HTR-8/SVneo (cell line): ENCODE data around the gene NPAS1.
A peak's percentile ranks its signal among the peaks of the same experiment; 100 is the strongest.

ENCODE experiments used
- DNase-seq: peaks from one replicate; pipeline ENCODE4 v3.0.0; 2011; ENCODE audit warnings: low spot score, mixed read lengths; ENCODE audit not compliant: insufficient read length
- FAIRE-seq: peaks from 2 replicates; lab custom pipeline; 2011; peaks lifted over from hg19 to GRCh38; lab: Jason Lieb, UNC

NPAS1 gene

DNA sequence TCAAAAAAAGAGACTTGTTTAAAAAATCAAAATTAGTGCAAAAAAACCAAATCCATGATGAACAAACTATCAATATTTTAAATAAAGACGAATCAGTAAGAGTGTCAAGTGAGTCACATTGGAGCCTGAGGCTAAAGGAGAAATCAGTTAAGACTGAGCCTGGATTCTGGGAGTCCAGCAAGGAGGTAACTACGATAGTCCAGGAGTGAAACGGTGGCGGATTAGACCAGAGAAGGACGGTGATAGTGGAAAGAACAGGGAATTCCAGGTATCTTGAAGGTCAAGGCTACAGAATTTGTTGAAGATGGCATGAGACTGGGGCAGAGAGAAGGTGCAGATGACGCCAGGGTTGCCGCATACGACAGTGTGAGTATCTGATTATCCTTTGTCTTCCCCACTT is 7.0 kb upstream of the NPAS1 start:
- DNase-seq (no peak), FAIRE-seq (no peak)

DNA sequence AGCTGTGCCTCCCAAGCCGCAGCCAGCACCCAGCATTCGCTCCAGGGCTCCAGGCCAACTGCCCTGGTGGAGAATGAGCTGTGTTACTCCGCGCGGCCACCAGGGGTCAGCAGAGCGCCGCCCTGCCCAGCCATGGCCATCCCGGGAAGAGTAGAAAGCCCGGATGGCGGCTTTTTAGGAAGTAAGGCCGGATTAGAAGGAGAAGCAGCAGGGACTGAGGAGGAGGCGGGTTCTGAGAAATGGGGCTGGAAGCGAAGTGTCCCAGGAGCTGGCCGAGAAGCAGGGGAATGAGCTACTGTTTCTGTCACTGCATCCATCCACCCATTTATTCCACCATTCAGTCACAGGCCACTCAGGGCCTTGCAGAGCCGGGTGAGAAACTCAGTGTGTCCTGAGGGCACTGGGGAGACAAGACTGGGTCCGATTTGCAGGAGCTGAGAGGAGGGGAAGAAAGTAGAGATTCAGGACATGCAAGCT is 6.6 kb upstream of the NPAS1 start:
- DNase-seq: peak; percentile 87
- FAIRE-seq: peak; percentile 26

DNA sequence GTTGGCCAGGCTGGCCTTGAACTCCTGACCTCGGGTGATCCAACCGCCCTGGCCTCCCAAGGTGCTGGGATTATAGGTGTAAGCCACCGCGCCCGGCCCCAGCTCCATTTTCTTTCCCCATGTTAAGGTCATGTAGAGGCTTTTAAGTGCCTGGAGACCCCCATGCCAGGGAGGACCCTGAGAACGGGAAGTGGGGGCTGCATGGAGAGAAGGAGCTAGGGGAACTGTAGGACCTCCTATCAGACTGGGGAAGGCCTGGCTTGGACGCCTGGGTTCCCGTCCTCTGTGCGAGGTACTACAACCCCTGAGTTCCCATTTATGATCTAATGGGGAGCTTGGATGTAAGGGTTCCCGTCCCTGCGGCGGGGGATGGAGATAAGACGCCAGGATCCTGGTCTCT is 714 bp upstream of the NPAS1 start:
- DNase-seq (no peak), FAIRE-seq (no peak)

DNA sequence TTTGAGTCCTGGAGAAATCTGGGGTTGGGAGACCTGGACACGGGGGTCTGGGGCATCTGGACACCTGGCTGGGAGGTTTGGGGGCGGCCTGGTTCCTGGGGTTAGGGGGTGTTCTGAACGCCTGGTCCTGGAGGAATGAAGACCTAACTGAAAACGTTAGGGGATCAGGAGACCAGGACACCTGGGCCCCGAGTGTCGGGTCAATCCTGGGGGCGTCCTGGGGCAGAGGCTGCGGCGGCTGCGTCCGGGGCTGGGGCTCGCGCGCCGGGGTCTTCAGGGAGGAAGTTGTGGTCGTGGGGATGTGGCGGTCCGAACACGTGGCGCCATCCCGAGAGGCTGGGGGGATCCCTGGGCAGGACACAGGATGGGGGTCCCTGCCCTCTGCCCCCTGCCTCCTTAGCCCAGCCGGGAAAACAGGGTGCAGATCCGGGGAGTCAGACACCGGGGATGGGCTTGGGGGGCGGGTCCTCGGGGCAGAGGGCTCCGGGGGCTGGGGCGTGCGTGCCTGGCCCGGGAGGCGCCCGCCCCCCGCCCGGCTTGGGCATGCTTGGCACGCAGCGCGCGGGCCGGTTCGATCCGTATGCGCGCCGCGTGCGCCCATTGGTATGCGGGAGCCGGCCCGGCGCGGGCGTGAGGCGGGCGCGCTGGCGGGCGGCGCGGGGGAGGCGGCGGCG is 632 bp downstream of the NPAS1 start:
- FAIRE-seq: no peak

DNA sequence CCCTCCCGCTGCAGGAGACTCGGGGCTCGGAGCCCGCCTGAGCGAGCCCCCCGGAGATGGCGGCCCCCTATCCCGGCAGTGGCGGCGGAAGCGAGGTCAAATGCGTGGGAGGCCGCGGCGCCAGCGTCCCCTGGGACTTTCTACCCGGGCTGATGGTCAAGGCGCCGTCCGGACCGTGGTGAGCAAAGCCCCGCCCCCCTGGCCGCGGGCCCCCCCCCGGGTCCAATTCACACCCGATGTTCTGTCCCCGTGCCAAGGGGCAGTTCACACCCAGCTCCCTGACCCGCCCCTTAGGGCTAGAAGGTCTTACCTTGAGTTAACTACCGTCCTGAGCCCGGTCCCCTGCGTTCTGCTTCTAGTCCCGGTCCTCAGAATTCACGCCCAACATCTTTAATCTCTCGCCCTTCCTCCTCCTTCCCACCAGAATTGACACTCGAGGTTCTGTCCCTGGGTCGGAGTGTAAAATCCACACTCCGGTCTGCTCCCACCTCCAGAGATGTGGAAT is 1.4 kb downstream of the NPAS1 start:
- FAIRE-seq (peak; percentile 51), DNase-seq (no peak)

More for the DNA sequence above, 632 bp downstream of the NPAS1 start:
- no peak for DNase-seq

DNA sequence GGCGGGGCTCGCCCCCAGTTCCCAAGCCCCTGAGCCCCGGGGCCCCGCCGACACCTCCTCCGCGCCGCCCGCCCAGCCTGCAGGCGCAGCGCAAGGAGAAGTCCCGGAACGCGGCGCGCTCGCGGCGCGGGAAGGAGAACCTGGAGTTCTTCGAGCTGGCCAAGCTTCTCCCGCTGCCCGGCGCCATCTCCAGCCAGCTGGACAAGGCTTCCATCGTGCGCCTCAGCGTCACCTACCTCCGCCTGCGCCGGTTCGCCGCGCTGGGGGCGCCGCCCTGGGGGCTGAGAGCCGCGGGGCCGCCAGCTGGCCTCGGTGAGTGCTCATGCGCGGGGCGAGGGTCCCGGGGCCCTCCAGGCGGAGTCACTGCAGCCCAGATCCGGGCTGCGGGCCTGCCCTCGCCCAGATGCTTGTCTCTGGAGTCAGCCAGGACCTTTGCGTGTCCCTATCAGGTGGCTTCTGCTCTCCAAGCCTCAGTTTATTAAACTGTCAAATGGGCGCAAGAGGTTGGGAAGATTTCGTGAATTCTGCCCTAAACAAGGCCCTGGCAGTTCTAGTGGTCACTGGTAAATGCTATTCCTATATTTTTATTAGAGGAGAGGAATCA is 2.0 kb downstream of the NPAS1 start:
- FAIRE-seq (peak; percentile 23), DNase-seq (no peak)

DNA sequence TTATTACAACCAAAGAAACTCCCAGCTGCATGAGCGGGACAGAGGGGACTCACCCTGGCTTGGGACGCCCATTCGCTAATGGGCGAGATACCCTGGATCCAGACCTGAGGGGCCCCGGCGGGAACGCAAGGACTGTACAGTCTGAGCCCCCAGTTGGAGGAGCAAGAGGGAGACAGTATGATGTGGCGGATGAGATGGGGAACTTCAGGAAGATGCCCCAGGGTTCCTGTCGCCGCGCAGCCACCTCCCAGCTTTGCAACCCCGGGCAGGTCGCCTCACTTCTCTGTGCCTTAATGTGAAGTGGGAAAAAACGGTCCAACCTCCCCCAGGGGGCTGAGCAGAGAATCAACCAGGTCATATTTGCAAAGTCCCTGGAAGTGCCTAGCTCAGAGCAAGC is 2.5 kb downstream of the NPAS1 start:
- no peak for DNase-seq
- FAIRE-seq: no peak

DNA sequence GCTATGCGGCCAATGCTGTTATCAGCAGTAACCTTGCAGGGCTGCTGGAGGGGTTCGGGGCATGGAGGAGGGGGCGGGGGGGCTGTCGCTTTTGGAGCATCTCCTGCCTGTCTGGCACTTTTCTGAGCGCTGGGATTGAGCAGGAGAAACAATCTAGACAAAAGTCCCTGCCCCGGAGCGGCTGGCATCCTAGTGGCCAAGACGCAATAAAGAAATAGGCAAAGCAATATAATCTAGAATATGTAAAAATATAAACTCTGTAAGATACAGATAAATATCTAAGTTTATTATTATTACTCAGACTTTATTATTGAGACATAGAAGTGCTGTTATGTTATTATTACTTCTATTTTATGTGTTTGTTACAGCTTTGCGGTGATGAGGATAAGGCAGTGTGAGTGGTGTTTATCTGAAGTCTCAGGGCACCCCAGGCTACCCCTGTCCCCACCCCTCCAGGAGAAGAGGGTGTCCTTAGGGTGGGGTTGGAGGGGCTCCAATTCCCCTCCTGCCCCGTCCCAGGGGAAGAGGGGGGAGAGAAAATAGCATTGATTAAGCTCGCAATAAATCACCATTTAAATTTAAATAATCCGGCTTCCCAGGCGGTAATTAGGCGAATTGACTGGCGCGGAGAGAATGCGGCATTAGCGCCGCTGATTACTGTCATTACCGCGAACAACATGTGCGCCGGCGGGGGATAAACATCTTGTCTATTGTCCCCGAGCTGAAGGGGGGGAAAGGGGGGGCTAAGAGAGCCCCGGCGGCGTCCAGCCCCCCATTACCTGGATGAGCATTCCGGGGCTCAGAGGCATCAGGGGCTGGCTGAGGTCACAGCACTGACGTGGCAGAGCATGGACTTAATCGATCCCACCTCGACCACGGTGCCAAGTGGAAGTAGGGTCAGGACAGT is 3.2 kb downstream of the NPAS1 start:
- DNase-seq (no peak), FAIRE-seq (no peak)

DNA sequence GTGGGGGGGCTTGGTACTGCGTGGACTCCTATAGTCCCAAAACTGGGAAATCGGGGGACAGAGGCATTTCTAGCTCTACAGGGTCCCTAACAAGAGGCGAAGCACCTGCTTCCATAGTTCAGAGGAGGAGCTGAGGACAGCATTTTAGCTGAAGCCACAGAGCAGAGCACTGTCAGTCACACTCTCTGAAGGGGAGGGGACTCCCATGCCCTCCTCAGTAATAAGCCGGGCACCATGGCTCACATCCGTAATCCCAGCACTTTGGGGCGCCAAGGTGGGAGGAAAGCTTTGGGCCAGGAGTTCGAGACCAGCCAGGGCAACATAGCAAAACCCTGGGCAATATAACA is 3.8 kb downstream of the NPAS1 start:
- no peak for FAIRE-seq

DNA sequence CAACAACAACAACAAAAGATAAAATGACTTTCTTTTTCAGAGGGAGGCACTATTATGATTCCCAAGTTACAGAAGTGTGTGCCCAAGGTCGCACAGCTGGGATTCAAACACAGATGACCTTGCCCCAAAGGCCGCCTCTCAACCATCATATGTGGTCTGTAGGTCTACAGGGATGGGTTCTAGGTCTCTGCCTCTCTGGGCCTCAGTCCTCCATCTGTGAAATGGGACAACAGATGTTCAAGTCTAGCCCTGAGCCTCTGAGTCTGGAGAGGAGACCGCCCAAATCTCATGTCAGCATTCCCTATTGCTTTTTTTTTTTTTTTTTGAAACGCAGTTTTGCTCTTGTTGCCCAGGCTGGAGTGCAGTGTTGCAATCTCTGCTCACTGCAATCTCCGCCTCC is 4.9 kb downstream of the NPAS1 start:
- FAIRE-seq: no peak
- no peak for DNase-seq

More for the DNA sequence above, 3.8 kb downstream of the NPAS1 start:
- no peak for DNase-seq

DNA sequence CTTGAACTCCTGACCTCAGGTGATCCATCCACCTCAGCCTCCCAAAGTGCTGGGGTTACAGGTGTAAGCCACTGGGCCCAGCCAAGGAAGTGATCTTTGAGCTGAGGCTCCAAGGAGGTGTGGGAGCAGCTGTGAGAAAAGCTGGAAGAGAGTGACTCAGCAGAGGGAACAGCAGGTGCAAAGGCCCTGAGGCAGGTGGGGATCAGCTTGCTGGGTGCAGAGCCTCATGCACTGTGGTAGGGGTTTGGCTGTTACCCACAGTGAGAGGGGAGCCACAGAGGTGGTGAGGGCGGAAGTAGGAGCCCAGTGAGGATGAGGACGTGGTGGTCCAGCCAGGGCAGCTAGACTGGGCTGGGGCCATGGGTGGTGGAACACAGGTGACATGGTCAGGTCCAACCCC is 6.5 kb downstream of the NPAS1 start:
- FAIRE-seq (no peak), DNase-seq (no peak)

DNA sequence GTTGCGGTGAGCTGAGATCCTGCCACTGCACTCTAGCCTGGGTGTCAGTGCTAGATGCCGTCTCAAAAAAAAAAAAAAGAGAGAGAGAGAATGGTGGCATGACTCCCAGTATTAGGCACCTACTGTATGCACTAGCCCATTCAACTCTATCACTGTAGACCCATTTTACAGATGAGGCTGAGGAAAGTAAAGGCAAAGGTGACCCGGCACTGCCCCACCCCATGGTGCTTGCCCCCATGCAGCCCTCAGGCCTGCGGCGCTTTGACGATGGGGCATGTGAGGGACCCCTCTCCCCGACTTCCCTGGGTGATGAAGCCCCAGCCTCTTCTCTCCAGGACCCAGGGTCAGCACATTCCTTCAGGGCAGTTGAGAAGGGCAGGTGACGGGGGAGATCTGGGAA is 7.3 kb downstream of the NPAS1 start:
- FAIRE-seq: no peak
- no peak for DNase-seq

DNA sequence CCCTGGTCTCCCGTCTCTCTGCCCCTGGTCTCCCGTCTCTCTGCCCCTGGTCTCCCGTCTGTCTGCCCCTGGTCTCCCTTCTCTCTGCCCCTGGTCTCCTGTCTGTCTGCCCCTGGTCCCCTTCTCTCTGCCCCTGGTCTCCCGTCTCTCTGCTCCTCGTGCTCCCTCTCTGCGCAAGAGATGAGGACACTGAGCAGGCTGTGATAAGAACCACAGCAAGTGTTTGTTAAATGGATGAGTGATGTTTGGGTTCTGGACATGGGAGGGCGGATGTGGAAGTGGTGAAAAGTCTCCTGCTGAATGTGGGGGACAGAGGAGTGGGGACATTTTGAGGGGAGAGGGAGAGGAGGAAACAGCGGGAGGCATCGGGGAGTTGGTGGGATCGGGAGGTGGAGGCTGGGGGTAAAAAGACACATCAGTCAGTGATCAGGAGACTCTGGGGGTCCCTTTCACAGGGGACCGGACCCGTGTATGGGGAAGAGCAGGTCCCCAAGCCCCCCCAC is 8.0 kb downstream of the NPAS1 start:
- FAIRE-seq (no peak), DNase-seq (no peak)

DNA sequence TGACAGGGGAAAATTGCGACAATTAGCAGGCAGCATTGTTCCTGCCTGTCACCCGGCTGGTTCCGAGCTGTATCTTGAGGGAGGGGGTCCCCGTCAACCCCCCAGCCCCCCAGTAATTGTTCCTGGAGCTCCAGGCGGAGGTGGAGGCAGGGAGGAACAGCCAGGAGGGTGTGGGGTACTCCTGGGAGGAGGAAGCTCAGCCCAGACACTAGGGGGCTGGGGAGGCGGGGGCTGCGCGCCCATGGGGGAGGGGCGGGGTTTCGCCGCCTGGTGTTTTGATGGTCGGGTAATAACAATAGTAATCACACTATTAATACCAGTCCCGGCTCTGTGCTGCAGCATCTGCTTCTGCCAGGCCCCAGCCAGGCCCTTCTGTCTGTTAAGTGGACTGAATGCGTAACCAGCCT is 8.6 kb downstream of the NPAS1 start:
- DNase-seq (no peak), FAIRE-seq (no peak)

DNA sequence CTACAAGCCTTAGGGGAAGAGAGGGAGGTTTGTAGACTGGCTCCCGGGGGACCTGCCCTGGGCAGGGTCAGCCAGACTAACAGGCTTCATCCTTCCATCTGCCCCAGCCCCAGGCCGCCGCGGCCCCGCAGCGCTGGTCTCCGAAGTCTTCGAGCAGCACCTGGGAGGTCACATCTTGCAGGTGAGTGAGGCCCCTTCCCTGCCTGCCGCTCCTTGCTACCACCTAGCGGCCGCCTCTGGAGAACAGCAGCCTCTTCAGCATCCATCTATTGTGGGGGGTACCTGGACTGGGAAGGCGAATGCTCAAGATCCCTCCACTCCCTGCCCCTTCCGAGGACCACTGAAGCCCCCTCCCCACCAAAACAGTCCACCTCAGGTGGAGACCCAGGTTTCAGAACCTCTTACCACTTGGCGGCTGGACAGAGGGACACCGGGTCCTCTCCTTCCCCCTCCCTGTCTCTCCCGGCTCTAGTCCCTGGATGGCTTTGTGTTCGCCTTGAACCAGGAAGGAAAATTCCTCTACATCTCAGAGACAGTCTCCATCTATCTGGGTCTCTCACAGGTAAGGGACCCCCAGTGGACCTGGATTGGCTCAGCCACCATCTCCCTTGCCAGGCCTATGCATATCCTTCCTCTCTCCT is 12.7 kb downstream of the NPAS1 start:
- FAIRE-seq: no peak

DNA sequence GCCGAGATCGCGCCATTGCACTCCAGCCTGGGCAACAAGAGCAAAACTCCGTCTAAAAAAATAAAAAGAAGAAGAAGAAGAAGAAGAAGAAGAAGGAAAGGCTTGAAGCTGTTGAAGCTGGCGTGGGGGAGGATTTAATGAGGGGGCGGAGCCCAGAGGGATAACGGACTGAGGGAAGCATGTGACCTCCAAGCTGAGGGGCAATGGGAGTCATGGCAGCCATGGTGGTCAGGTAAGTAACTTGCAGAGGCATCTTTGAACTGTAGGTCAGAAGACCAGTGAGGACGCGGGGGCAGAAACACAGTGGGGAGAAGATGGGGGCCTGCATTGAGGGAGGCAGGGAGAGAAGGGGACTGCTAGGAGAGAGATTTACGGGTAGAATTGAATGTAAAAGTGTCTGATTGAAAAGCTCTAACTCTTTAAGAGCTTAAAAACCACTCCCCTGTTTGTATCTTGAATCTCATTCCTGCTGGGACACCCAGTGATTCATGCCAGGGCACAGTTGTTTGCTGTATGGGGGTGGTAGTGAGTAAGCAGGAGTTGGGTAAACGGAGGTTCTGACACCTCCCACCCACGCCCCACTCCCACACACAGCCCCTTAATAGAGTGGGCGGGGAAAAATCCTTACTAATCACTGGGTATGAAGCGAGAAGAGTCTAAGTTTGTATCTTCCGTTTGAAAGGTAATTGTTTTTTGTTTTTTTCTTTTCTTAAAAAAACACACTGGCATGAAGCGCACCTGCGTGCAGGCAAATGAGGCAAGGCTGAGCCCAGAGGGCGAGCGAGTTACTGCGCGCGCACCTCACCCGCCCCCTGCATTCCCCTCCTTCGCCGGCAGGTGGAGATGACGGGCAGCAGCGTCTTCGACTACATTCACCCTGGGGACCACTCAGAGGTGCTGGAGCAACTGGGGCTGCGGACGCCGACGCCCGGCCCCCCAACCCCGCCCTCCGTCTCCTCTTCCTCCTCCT is 15.8 kb downstream of the NPAS1 start:
- FAIRE-seq (peak; percentile 49), DNase-seq (peak; percentile 96)

More for the DNA sequence above, 12.7 kb downstream of the NPAS1 start:
- no peak for DNase-seq

DNA sequence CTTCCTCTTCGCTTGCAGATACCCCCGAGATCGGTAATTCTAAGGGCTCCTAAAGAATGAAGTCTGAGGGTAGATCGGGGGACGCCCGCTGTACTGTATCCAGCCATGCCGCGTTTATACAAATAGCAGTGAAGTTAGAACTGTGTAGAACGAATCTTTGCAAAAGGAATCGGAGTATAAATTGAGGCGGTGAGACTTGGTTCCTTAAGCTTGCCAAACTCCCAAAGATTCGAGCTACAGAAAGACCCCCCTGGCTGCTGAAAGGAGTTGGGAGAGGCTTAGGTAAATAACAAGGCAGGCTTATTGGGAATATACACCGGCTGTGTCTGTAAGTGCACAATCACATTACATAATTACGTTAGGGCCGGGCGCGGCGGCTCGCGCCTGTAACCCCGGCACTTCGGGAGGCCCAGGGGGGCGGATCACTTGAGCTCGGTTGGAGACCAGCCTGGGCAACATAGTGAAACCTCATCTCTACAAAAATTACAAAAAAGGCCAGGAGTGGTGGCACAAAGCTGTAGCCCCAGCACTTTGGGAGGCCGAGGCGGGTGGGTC is 16.5 kb downstream of the NPAS1 start:
- FAIRE-seq (no peak), DNase-seq (no peak)

DNA sequence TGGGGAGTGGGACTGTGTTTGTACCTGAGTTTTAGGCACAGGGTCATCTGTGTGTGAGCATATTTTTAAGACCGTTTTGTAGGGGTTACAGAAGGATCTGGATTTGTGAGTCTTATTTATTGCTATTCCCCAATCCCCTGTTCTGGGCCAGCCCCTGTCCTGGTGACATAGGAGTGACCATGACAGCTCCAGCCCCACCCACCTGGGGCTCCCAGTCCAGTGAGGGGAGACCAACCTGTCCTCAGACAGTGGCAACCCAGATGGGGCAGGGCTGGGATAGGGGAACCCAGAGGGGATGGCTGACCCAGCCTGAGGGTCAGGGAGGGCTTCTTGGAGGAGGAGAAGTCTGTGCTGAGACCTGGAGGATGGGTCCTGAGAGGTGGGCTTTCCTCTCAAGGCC is 18.1 kb downstream of the NPAS1 start:
- FAIRE-seq: no peak
- no peak for DNase-seq
